K562 (cell line): ENCODE data around the gene ELAC2. TPM values are rescaled to one million over a fixed set of nuclear protein-coding genes. Genes with fewer than 3 reads are reported as not detected.

Experiments used
- ATAC-seq: fragments of 200-7000 bp; cut with Tn5 transposase; 3 replicates; pipeline ENCODE4 v1.9.1; 2020; ENCODE audit warnings: moderate library complexity
- BruUV-seq: library from RNA; stranded (reverse); fragments of 400-500 nt; replicated peaks from 2 replicates; lab custom pipeline; 2021; lab: Mats Ljungman, UMichigan
- CTCF ChIA-PET: fragments of 300-600 bp; formaldehyde crosslinking; extraction: SDS; loops from one replicate; lab custom pipeline; 2021; ENCODE audit warnings: low intra/inter-chr PET ratio; lab: Yijun Ruan, JAX
- POLR2A ChIA-PET: fragments of 300-600, 350-650 bp; sonication (Branson Sonifier 250); formaldehyde crosslinking; extraction: SDS; loops from one replicate; lab custom pipeline; 2021; ENCODE audit warnings: antibody characterized with exemption, inconsistent platforms; lab: Yijun Ruan, JAX
- DNase-seq, 4 experiments: peaks; one replicate each; pipeline versions ENCODE4 v3.0.0 to v3.0.0-alpha.2; 2011 to 2018; ENCODE audit warnings: low spot score in 3 of 4, mixed read lengths in 3 of 4; ENCODE audit errors: extremely low read depth in 1 of 4
- FAIRE-seq: peaks from 2 replicates; lab custom pipeline; 2011; peaks lifted over from hg19 to GRCh38; lab: Jason Lieb, UNC
- H2AFZ ChIP-seq: 2 replicates; pipeline ENCODE4 v1.6.0; 2011; ENCODE audit warnings: low read depth, low read length, control low read depth, inconsistent platforms
- H3K27ac ChIP-seq: fragments of 200-600 bp; 3 replicates; pipeline ENCODE4 v1.8.0; 2011; ENCODE audit warnings: low read depth, mild to moderate bottlenecking, control low read depth, inconsistent platforms, low read length, moderate library complexity, mixed read lengths; ENCODE audit errors: extremely low read depth
- H3K27me3 ChIP-seq, 2 experiments: fragments of 300-600 bp in 1 of 2; 2 replicates in 1 of 2; 3 replicates in 1 of 2; pipeline versions ENCODE4 v1.6.0 to v1.8.0; 2011; ENCODE audit warnings: inconsistent platforms in 2 of 2, low read length in 2 of 2, mild to moderate bottlenecking in 1 of 2, mixed read lengths in 1 of 2, moderate library complexity in 1 of 2; ENCODE audit not compliant: control insufficient read depth in 2 of 2, insufficient read depth in 2 of 2
- H3K36me3 ChIP-seq: fragments of 300-600 bp; 3 replicates; pipeline ENCODE4 v1.8.0; 2011; ENCODE audit warnings: mild to moderate bottlenecking, low read length, inconsistent platforms; ENCODE audit not compliant: control insufficient read depth, insufficient read depth
- H3K4me1 ChIP-seq, 2 experiments: fragments of 200-600 bp in 1 of 2; replicated peaks in 1 of 2; 2 replicates in 1 of 2; 3 replicates in 1 of 2; pipeline versions ENCODE4 v1.5.1 to v1.8.0; 2011; ENCODE audit warnings: inconsistent platforms in 2 of 2, low read length in 2 of 2, mild to moderate bottlenecking in 1 of 2, mixed read lengths in 1 of 2, moderate library complexity in 1 of 2; ENCODE audit not compliant: control insufficient read depth in 2 of 2, insufficient read depth in 2 of 2
- H3K4me2 ChIP-seq: 2 replicates; pipeline ENCODE4 v1.6.1; 2011; ENCODE audit warnings: low read length, control low read depth, inconsistent platforms, mixed read lengths; ENCODE audit not compliant: insufficient read depth
- H3K4me3 ChIP-seq: fragments of 200-600 bp; sonication (generic), shearing (Covaris generic); 2 replicates; pipeline ENCODE4 v1.5.1; 2016; ENCODE audit warnings: control low read depth, inconsistent platforms
- H3K79me2 ChIP-seq: fragments of 200-600 bp; 3 replicates; pipeline ENCODE4 v1.8.0; 2011; ENCODE audit warnings: low read length, inconsistent platforms; ENCODE audit not compliant: control insufficient read depth, insufficient read depth
- H3K9ac ChIP-seq, 2 experiments: 2 replicates each; pipeline versions ENCODE4 v1.6.0 to v1.6.1; 2011; ENCODE audit warnings: low read depth in 2 of 2, low read length in 2 of 2, control low read depth in 1 of 2, inconsistent platforms in 1 of 2, mild to moderate bottlenecking in 1 of 2, mixed read lengths in 1 of 2; ENCODE audit not compliant: insufficient read depth in 1 of 2
- H3K9me1 ChIP-seq: one replicate; pipeline ENCODE4 v1.6.0; 2011; ENCODE audit warnings: inconsistent platforms, mild to moderate bottlenecking, low read length, moderate library complexity; ENCODE audit not compliant: control insufficient read depth, insufficient read depth
- H3K9me3 ChIP-seq: replicated peaks from 2 replicates; pipeline ENCODE4 v1.5.1; 2011; ENCODE audit warnings: low read depth, low read length, inconsistent platforms; ENCODE audit not compliant: control insufficient read depth, insufficient read depth
- H4K20me1 ChIP-seq: replicated peaks from 2 replicates; pipeline ENCODE4 v1.6.1; 2011; ENCODE audit warnings: low read length, inconsistent platforms, mixed read lengths; ENCODE audit not compliant: control insufficient read depth, insufficient read depth
- ARID4B ChIP-seq: sonication (generic); formaldehyde crosslinking; IDR thresholded peaks from 2 replicates; pipeline ENCODE4 v1.8.0; 2022; ENCODE audit warnings: mild to moderate bottlenecking, missing genetic modification reagents
- DMBX1 ChIP-seq: fragments of 250-450 bp; sonication (Bioruptor Pico); IDR thresholded peaks from 2 replicates; pipeline ENCODE4 v1.8.0; 2022; ENCODE audit warnings: inconsistent platforms, mild to moderate bottlenecking, moderate library complexity, borderline replicate concordance
- PCBP2 ChIP-seq: fragments of 200-400 bp; formaldehyde crosslinking; IDR thresholded peaks from 2 replicates; pipeline ENCODE4 v1.6.1; 2018; ENCODE audit warnings: low read length, low read depth, mild to moderate bottlenecking, moderate library complexity; ENCODE audit not compliant: poor library complexity, severe bottlenecking
- THRAP3 ChIP-seq: fragments of 450-650 bp; IDR thresholded peaks from 2 replicates; pipeline ENCODE4 v1.6.1; 2016; ENCODE audit warnings: mild to moderate bottlenecking, inconsistent platforms, borderline replicate concordance
- ZNF507 ChIP-seq: conservative IDR thresholded peaks from 2 replicates; pipeline ENCODE4 v1.6.1; 2017; ENCODE audit warnings: missing genetic modification characterization, missing compliant biosample characterization
- ZNF77 ChIP-seq: fragments of 250-450 bp; sonication (Bioruptor Pico); IDR thresholded peaks from 2 replicates; pipeline ENCODE4 v1.5.0; 2020
- WGBS: fragments of 100-300 bp; shearing (Covaris generic); methylation state at CpG from one replicate; pipeline ENCODE4 v1.1.6; 2016; ENCODE audit warnings: low coverage, mixed read lengths; ENCODE audit not compliant: insufficient coverage; ENCODE audit errors: missing lambda C conversion rate; 5-methylcytosine and 5-hydroxymethylcytosine counted together
- in situ Hi-C: fragments of 300-500 bp; cut with MboI; formaldehyde crosslinking; loops from 4 replicates; pipeline ENCODE4 v1.15.0; 2018; ENCODE audit warnings: inconsistent platforms, mixed read lengths
- intact Hi-C: fragments of 100-400 bp; cut with micrococcal nuclease; formaldehyde crosslinking; loops from 2 replicates; pipeline ENCODE4 v1.14.2; 2022
- polyA plus RNA-seq, 8 experiments: library from polyadenylated mRNA; depleted of rRNA in 4 of 8; stranded (reverse) in 5 of 8; unstranded in 3 of 8; fragments of >200 nt; fragmentation: Nextera tagmentation in 2 of 8; fragmentation: Illumina TruSeq in 1 of 8; extraction: Ambion mirVana in 2 of 8; extraction: Trizol in 1 of 8; gene quantifications; 2 replicates each; pipeline versions ENCODE4 v1.2.1 to v1.2.3, GENCODE V29; 2011 to 2014; ENCODE audit warnings: inconsistent platforms in 1 of 8, missing spikeins in 1 of 8
- total RNA-seq, 7 experiments: library from RNA; depleted of rRNA in 6 of 7; stranded (reverse); fragments of >200 nt in 6 of 7; fragmentation: Illumina TruSeq in 2 of 7; extraction: Trizol in 2 of 7; gene quantifications; 2 replicates each; pipeline versions ENCODE4 v1.2.1 to v1.2.3, GENCODE V29; 2011 to 2021; ENCODE audit warnings: low replicate concordance in 1 of 7
- TF ChIP-seq, protein P1 (sequence below): sonication (generic); formaldehyde crosslinking; IDR thresholded peaks from 2 replicates; pipeline ENCODE4 v1.8.0; 2022; ENCODE audit warnings: mild to moderate bottlenecking, missing genetic modification reagents

The ELAC2 gene
- total and polyA plus RNA-seq, 9 of the 15 experiments (the other 6 are each of a cell fraction or from before 2014, with no cell fraction given), result 4.5 to 129 (median 70.6) TPM

DNA sequence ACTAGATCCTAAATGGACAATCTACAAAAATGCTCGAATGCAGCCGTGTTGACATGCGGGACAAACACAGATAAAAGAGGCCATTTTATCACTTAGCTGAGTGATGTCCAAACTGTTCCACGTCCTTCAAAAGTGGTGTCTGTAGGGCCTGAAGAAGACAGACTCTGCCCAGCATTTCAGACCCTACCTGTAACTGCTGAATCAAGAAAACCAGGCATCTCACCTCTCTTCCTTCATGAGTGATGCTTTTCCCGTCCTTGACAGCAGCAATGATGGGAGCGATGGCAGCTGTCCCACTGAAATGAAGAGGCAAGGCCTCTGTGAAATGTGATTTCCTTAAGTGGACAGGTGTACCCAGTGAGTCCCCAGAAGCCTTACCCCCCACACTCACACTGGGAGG, 12.3 kb downstream of the ELAC2 start:
- in situ Hi-C loops, result no loop called here
- FAIRE-seq, result no peak
- BruUV-seq, result no TSS peak
- no peak for TF ChIP-seq THRAP3
- TF ChIP-seq DMBX1, result no peak
- no peak for TF ChIP-seq ZNF77 (CRISPR knock-in tag)
- no peak for TF ChIP-seq PCBP2
- TF ChIP-seq ARID4B (CRISPR knock-in tag), result no peak
- no peak for TF ChIP-seq ZNF507 (tag)
- TF ChIP-seq, protein P1, sequence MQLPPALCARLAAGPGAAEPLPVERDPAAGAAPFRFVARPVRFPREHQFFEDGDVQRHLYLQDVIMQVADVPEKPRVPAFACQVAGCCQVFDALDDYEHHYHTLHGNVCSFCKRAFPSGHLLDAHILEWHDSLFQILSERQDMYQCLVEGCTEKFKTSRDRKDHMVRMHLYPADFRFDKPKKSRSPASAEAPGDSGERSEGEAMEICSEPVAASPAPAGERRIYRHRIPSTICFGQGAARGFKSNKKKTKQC (CRISPR knock-in tag), result no peak

More for the DNA sequence above, 12.3 kb downstream of the ELAC2 start:
- ATAC-seq, result no peak
- POLR2A ChIA-PET, result interaction anchor here (2.0 to 2.5 kb wide), 2 partner anchors 8 to 12 kb away, joined by 5 to 8 read pairs; partner anchors contain the start of gene ELAC2
- H3K79me2 ChIP-seq, result no peaks in the 10 kb centered on the region
- H4K20me1 ChIP-seq, result 0 out of 2 replicates have a peak, but pooled peaks cover 14% of the 10 kb centered on the region
- intact Hi-C loops, result no loop called here
- 95% methylated on average over 6 of the region's 6 CpGs for WGBS
- H3K4me3 ChIP-seq, result no peak overlapping the region
- no peak overlapping the region for H3K9ac ChIP-seq
- no peaks in the 10 kb centered on the region for H3K27me3 ChIP-seq
- no peak overlapping the region for H3K4me2 ChIP-seq
- H2AFZ ChIP-seq, result no peak overlapping the region
- H3K4me1 ChIP-seq, result peaks cover 0 to 4% of the 10 kb centered on the region in 2 experiments; a peak in 2 of 5 replicates
- no peaks in the 10 kb centered on the region for H3K9me1 ChIP-seq
- H3K36me3 ChIP-seq, result peaks cover 77% of the 10 kb centered on the region
- CTCF ChIA-PET, result no interaction called here
- no peak for DNase-seq
- H3K27ac ChIP-seq, result no peak overlapping the region
- no peaks in the 10 kb centered on the region for H3K9me3 ChIP-seq
